PC-9 (cell line): ENCODE data around the gene HMGB3.

Experiments used
- CTCF ChIP-seq: fragments of 200-600 bp; sonication (generic); conservative IDR thresholded peaks from 2 replicates; pipeline ENCODE4 v1.6.1; 2017; ENCODE audit warnings: mixed run types, antibody characterized with exemption, mild to moderate bottlenecking, moderate library complexity
- EZH2 ChIP-seq: fragments of 200-600 bp; sonication (generic); IDR thresholded peaks from 2 replicates; pipeline ENCODE4 v1.8.0; 2017; ENCODE audit warnings: antibody characterized with exemption, low read depth

DNA sequence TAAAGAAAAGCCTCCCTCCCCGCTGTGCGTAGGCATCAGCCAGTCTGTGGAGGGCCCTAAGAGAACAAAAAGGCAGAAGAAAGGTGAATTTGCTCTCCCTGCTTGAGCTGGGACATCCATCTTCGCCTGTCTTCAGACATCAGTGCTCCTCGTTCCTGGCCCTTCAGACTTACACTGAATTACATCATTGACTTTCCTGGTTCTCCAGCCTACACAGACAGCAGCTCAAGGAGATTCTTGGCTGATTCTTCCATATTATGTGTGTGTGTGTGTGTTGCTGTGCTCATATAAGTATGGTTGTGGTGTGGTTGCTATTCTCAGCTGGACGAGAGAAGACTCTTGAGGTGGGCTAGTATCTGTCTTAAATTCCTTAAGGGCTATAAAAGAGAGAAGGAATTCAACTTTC is 49.2 kb upstream of the HMGB3 start:
- TF ChIP-seq CTCF (no peak), EZH2 (no peak)
